Activated B cell treated with CpG ODN at 0.5 μM for 24 hours (primary cell): ENCODE results near the gene MEFV. TPM values are rescaled to one million over a fixed set of nuclear protein-coding genes. Genes with fewer than 3 reads are reported as not detected.
"Not testable (repeated sequence)": the region's sequence is repeated elsewhere in the genome, so short reads cannot be mapped to it uniquely, and the experiment has no call there.

ENCODE experiments used
- ATAC-seq: fragments of 200-7000 bp; cut with Tn5 transposase; one replicate; pipeline ENCODE4 v1.10.0; 2021; ENCODE audit warnings: low read depth, mild to moderate bottlenecking, moderate library complexity
- CTCF ChIA-PET: fragments of 350-600 bp; sonication (Branson Sonifier 250); formaldehyde crosslinking; loops from one replicate; lab custom pipeline; 2021; ENCODE audit warnings: antibody characterized with exemption; lab: Charles Lee
- POLR2A ChIA-PET: fragments of 350-600 bp; sonication (Branson Sonifier 250); formaldehyde crosslinking; loops from one replicate; lab custom pipeline; 2021; ENCODE audit warnings: antibody characterized with exemption; lab: Charles Lee
- DNase-seq: peaks from one replicate; pipeline ENCODE4 v3.0.0; 2022
- H3K27ac Mint-ChIP-seq: one replicate; pipeline ENCODE4 v1.8.0; 2020; ENCODE audit warnings: mixed read lengths
- H3K27me3 Mint-ChIP-seq: one replicate; pipeline ENCODE4 v1.8.0; 2021; ENCODE audit warnings: mixed read lengths
- H3K36me3 Mint-ChIP-seq: one replicate; pipeline ENCODE4 v1.8.0; 2021; ENCODE audit warnings: low read depth, mixed read lengths
- H3K4me1 Mint-ChIP-seq: one replicate; pipeline ENCODE4 v1.8.0; 2021; ENCODE audit warnings: mixed read lengths
- H3K4me3 Mint-ChIP-seq: one replicate; pipeline ENCODE4 v1.8.0; 2020; ENCODE audit warnings: mild to moderate bottlenecking, mixed read lengths
- H3K9me3 Mint-ChIP-seq: one replicate; pipeline ENCODE4 v1.8.0; 2020; ENCODE audit warnings: mixed read lengths
- intact Hi-C: fragments of 100-400 bp; cut with micrococcal nuclease; formaldehyde crosslinking; loops from one replicate; pipeline ENCODE4 v1.15.1; 2024
- total RNA-seq: library from RNA; stranded (reverse); gene quantifications from 2 replicates; pipeline ENCODE4 v1.2.3, GENCODE V29; 2022
- TF ChIP-seq, protein P1 (sequence below): fragments of 200-600 bp; IDR thresholded peaks from one replicate; pipeline ENCODE4 v1.8.0; 2022; ENCODE audit warnings: antibody characterized with exemption, mild to moderate bottlenecking

Gene MEFV
- total RNA-seq, 1 donor from 2014 or later = not detected

GRCh38 chr16:3198334-3199072 is 57.9 kb downstream of the MEFV start:
- intact Hi-C loops = no loop called here
- ATAC-seq = no peak
- Mint-ChIP-seq H3K27me3 (peaks cover 37% of the 10 kb centered on the region), H3K27ac (no peak overlapping the region), H3K4me1 (no peaks in the 10 kb centered on the region), H3K36me3 (no peaks in the 10 kb centered on the region), H3K4me3 (no peak overlapping the region), H3K9me3 (no peaks in the 10 kb centered on the region)
- no peak for DNase-seq
- POLR2A ChIA-PET = no interaction called here
- TF ChIP-seq, protein P1, sequence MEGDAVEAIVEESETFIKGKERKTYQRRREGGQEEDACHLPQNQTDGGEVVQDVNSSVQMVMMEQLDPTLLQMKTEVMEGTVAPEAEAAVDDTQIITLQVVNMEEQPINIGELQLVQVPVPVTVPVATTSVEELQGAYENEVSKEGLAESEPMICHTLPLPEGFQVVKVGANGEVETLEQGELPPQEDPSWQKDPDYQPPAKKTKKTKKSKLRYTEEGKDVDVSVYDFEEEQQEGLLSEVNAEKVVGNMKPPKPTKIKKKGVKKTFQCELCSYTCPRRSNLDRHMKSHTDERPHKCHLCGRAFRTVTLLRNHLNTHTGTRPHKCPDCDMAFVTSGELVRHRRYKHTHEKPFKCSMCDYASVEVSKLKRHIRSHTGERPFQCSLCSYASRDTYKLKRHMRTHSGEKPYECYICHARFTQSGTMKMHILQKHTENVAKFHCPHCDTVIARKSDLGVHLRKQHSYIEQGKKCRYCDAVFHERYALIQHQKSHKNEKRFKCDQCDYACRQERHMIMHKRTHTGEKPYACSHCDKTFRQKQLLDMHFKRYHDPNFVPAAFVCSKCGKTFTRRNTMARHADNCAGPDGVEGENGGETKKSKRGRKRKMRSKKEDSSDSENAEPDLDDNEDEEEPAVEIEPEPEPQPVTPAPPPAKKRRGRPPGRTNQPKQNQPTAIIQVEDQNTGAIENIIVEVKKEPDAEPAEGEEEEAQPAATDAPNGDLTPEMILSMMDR = no peak
- CTCF ChIA-PET = no interaction called here

GRCh38 chr16:3197694-3198333 is 58.6 kb downstream of the MEFV start:
- H3K9me3 Mint-ChIP-seq, H3K27ac Mint-ChIP-seq, CTCF ChIA-PET, H3K36me3 Mint-ChIP-seq, POLR2A ChIA-PET, H3K4me3 Mint-ChIP-seq, DNase-seq, intact Hi-C loops, H3K4me1 Mint-ChIP-seq, ATAC-seq: not testable (repeated sequence)
- peaks cover 41% of the 10 kb centered on the region for H3K27me3 Mint-ChIP-seq

DNA sequence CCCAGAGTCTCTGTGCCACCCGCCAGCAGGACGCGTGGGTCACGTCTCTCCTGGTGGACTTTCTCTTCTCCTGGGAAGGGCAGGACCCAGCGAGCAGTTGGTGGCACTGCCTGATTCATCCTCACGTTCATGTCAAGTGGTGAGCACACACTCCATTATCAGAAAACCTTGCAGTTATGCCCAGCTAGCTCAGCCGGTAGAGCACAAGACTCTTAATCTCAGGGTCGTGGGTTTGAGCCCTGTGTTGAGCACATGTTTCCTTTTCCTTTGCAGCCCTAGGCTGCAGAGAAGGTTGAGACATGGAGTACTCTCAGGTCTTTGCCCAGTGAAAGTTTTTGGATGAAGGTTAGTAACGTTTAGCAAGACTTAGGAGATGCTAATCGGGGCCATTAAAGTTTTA is 60.5 kb downstream of the MEFV start:
- intact Hi-C loops = no loop called here

DNA sequence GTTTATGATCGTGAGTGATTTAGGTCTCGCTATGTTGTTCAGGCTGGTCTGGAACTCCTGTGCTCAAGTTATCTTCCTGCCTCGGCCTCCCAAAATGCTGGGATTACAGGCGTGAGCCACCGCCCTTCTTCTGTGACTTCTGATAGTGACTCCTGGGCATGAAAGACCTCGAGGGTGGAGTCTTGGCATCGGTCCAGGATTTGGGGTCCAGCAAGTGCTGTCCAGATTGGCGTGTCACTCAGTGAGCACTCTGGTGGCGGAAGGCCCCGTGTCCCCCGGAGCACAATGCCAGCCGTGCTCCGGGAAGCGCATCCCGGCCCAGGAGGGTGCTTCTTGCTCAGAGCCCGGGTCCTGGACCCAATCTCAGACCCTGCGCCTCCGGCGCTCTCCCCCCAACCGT is 61.6 kb downstream of the MEFV start:
- H3K36me3 Mint-ChIP-seq = no peaks in the 10 kb centered on the region
- no peak overlapping the region for H3K4me3 Mint-ChIP-seq
- CTCF ChIA-PET = no interaction called here
- TF ChIP-seq, protein P1 = no peak
- POLR2A ChIA-PET = no interaction called here
- ATAC-seq = no peak
- H3K27ac Mint-ChIP-seq = no peak overlapping the region
- intact Hi-C loops = no loop called here
- peaks cover 51% of the 10 kb centered on the region for H3K27me3 Mint-ChIP-seq
- DNase-seq = no peak
- H3K9me3 Mint-ChIP-seq = no peaks in the 10 kb centered on the region
- peaks cover 5% of the 10 kb centered on the region for H3K4me1 Mint-ChIP-seq

More for the DNA sequence above, 60.5 kb downstream of the MEFV start:
- Mint-ChIP-seq H3K4me3 (no peak overlapping the region), H3K27me3 (peaks cover 47% of the 10 kb centered on the region), H3K36me3 (no peaks in the 10 kb centered on the region), H3K9me3 (no peaks in the 10 kb centered on the region), H3K4me1 (peaks cover 1% of the 10 kb centered on the region), H3K27ac (no peak overlapping the region)
- DNase-seq (no peak), ATAC-seq (no peak)
- TF ChIP-seq, protein P1 = no peak
- POLR2A ChIA-PET = no interaction called here
- CTCF ChIA-PET = no interaction called here

DNA sequence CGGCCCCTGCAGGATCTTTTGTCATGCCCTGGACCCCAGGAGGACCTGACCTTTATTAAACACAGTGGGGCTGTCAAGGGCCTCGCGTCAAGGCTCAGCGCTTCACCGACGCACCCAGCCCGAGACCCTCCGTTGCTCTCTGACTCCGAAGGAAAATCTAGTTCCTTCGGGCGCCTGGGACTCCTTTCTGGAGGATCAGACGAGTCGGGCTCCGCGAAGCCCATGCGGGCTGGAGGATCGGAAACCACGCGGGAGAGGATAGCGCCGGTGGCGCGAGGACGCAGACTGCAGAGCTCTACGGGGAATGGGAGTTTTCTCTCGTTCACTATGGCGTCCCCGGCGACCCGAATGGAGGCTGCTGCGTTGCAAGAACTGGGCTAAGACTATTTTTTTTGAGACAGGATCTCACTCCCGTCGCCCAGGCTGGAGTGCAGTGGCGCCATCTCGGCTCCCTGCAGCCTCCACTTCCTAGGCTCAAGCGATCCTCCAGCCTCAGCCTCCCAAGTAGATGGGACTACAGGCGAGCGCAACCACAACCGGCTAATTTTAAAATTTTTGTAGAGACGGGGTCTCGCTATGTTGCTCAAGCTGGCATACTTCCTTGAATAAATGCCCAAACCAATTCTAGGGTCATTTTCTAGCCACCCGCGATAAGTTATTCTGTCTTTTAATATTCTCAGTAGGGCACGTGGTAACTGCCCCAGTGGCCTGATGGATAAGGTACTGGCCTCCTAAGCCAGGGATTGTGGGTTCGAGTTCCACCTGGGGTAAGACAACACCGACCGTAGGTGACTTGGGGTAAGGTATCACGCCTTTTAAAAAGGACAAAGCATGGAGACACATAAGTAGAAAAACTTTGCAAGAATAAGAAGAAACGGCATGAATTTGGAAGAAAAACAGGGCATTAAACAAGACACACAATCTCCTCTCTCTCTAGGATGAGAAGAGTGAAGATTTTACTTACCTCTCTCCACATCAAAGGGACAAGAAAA is 62.9 kb downstream of the MEFV start:
- TF ChIP-seq, protein P1 = no peak
- Mint-ChIP-seq H3K27ac (no peak overlapping the region), H3K36me3 (no peaks in the 10 kb centered on the region), H3K4me3 (no peak overlapping the region), H3K4me1 (peaks cover 17% of the 10 kb centered on the region), H3K27me3 (peaks cover 63% of the 10 kb centered on the region), H3K9me3 (no peaks in the 10 kb centered on the region)
- ChIA-PET POLR2A (interaction anchor here (0.5 kb wide), 1 partner anchor 117 kb away, joined by 5 read pairs; no protein-coding TSS in a partner anchor), CTCF (no interaction called here)
- DNase-seq = no peak
- ATAC-seq = no peak
- intact Hi-C loops = no loop called here
